PC-9 (cell line): ENCODE results near the gene CWC27. TPM values are rescaled to one million over a fixed set of nuclear protein-coding genes. Genes with fewer than 3 reads are reported as not detected.
A peak's percentile ranks its signal among the peaks of the same experiment; 100 is the strongest.

Source experiments
- BruUV-seq: library from RNA; stranded (reverse); fragments of 400-500 nt; replicated peaks from 2 replicates; lab custom pipeline; 2021; lab: Mats Ljungman, UMichigan
- CTCF ChIA-PET: fragments of 300-600 bp; sonication (Branson Sonifier 250); formaldehyde crosslinking; loops from one replicate; lab custom pipeline; 2022; ENCODE audit warnings: antibody characterized with exemption; lab: Charles Lee
- POLR2A ChIA-PET: fragments of 300-600 bp; sonication (Branson Sonifier 250); formaldehyde crosslinking; loops from one replicate; lab custom pipeline; 2022; ENCODE audit warnings: antibody characterized with exemption; ENCODE audit not compliant: unreplicated experiment; lab: Charles Lee
- DNase-seq, 2 experiments: peaks; one replicate each; pipeline versions ENCODE4 v3.0.0 to v3.0.0-alpha.2; 2015 to 2022; ENCODE audit warnings: mixed read lengths in 1 of 2
- H2AFZ ChIP-seq: fragments of 200-600 bp; sonication (generic); 2 replicates; pipeline ENCODE4 v1.8.1; 2017; ENCODE audit warnings: antibody characterized with exemption
- H3F3A ChIP-seq: fragments of 200-600 bp; sonication (generic); 2 replicates; pipeline ENCODE4 v1.8.1; 2017; ENCODE audit warnings: antibody characterized with exemption, mild to moderate bottlenecking, low read depth; ENCODE audit not compliant: insufficient read depth
- H3K27ac ChIP-seq: fragments of 200-600 bp; sonication (generic); 2 replicates; pipeline ENCODE4 v1.6.1; 2016; ENCODE audit warnings: mixed run types
- H3K27me3 ChIP-seq: fragments of 200-600 bp; sonication (generic); 2 replicates; pipeline ENCODE4 v1.6.1; 2016; ENCODE audit warnings: low read depth, mixed run types; ENCODE audit not compliant: insufficient read depth
- H3K36me3 ChIP-seq: fragments of 200-600 bp; sonication (generic); 2 replicates; pipeline ENCODE4 v1.6.1; 2016; ENCODE audit warnings: low read depth, mixed run types
- H3K4me1 ChIP-seq: fragments of 200-600 bp; sonication (generic); replicated peaks from 2 replicates; pipeline ENCODE4 v1.6.1; 2016; ENCODE audit warnings: mixed run types; ENCODE audit not compliant: insufficient read depth
- H3K4me2 ChIP-seq: fragments of 200-600 bp; sonication (generic); 2 replicates; pipeline ENCODE4 v1.6.1; 2017; ENCODE audit warnings: mixed run types
- H3K4me3 ChIP-seq: fragments of 200-600 bp; sonication (generic); 2 replicates; pipeline ENCODE4 v1.6.1; 2016; ENCODE audit warnings: mixed run types
- H3K79me2 ChIP-seq: fragments of 200-600 bp; sonication (generic); 2 replicates; pipeline ENCODE4 v1.6.1; 2017; ENCODE audit warnings: low read depth, mixed run types
- H3K9me2 ChIP-seq: fragments of 200-600 bp; sonication (generic); 2 replicates; pipeline ENCODE4 v1.8.1; 2017; ENCODE audit warnings: mild to moderate bottlenecking; ENCODE audit not compliant: insufficient read depth
- H3K9me3 ChIP-seq: fragments of 200-600 bp; sonication (generic); 2 replicates; pipeline ENCODE4 v1.8.1; 2016; ENCODE audit warnings: low read depth; ENCODE audit not compliant: insufficient read depth
- H4K20me1 ChIP-seq: fragments of 200-600 bp; sonication (generic); 2 replicates; pipeline ENCODE4 v1.8.1; 2017; ENCODE audit not compliant: insufficient read depth
- CTCF ChIP-seq: fragments of 200-600 bp; sonication (generic); conservative IDR thresholded peaks from 2 replicates; pipeline ENCODE4 v1.6.1; 2017; ENCODE audit warnings: mixed run types, antibody characterized with exemption, mild to moderate bottlenecking, moderate library complexity
- EZH2 ChIP-seq: fragments of 200-600 bp; sonication (generic); IDR thresholded peaks from 2 replicates; pipeline ENCODE4 v1.8.0; 2017; ENCODE audit warnings: antibody characterized with exemption, low read depth
- intact Hi-C: fragments of 100-400 bp; cut with micrococcal nuclease; formaldehyde crosslinking; loops from one replicate; pipeline ENCODE4 v1.10.0; 2022; ENCODE audit not compliant: unreplicated experiment
- total RNA-seq: library from RNA; stranded (reverse); gene quantifications from 2 replicates; pipeline ENCODE4 v1.2.3, GENCODE V29; 2021

The CWC27 gene
- total RNA-seq, 1 experiment from 2014 or later = 24.1 TPM

- Histone ChIP-seq H3K4me3 (no peak overlapping the region), H3K27ac (no peak overlapping the region), H3K4me2 (no peak overlapping the region), H3K27me3 (no peaks in the 10 kb centered on the region), H3K4me1 (no peaks in the 10 kb centered on the region), H3K79me2 (no peaks in the 10 kb centered on the region), H3K9me3 (no peaks in the 10 kb centered on the region), H2AFZ (no peak overlapping the region), H3K9me2 (no peaks in the 10 kb centered on the region), H4K20me1 (peaks cover 5% of the 10 kb centered on the region; the same call in 1 of the 2 replicates), H3F3A (no peaks in the 10 kb centered on the region), H3K36me3 (0 out of 2 replicates have a peak, but pooled peaks cover 4% of the 10 kb centered on the region)
- no TSS peak for BruUV-seq
- TF ChIP-seq CTCF = no peak
- TF ChIP-seq EZH2 = no peak
- CTCF ChIA-PET = no interaction called here
- POLR2A ChIA-PET = no interaction called here
- DNase-seq = no peak
- intact Hi-C loops = no loop called here
Observed at GRCh38 chr5:64806537-64806936, 37.8 kb downstream of the CWC27 start.

- BruUV-seq = no TSS peak
- DNase-seq = no peak
- no peaks in the 10 kb centered on the region for H3K27me3 ChIP-seq
- no peaks in the 10 kb centered on the region for H3F3A ChIP-seq
- intact Hi-C loops = no loop called here
- no peaks in the 10 kb centered on the region for H3K9me3 ChIP-seq
- H3K79me2 ChIP-seq = no peaks in the 10 kb centered on the region
- POLR2A ChIA-PET = interaction anchor here (0.5 kb wide), 1 partner anchor 18 kb away, joined by 3 read pairs; no protein-coding TSS in a partner anchor
- no peak overlapping the region for H3K4me2 ChIP-seq
- TF ChIP-seq CTCF (no peak), EZH2 (no peak)
- CTCF ChIA-PET = no interaction called here
- H3K27ac ChIP-seq = no peak overlapping the region
- H3K4me1 ChIP-seq = no peaks in the 10 kb centered on the region
- H2AFZ ChIP-seq = no peak overlapping the region
- H3K36me3 ChIP-seq = 0 out of 2 replicates have a peak, but pooled peaks cover under 1% of the 10 kb centered on the region
- peaks cover 5% of the 10 kb centered on the region; the same call in 1 of the 2 replicates for H4K20me1 ChIP-seq
- no peak overlapping the region for H3K4me3 ChIP-seq
- H3K9me2 ChIP-seq = no peaks in the 10 kb centered on the region
Observed at GRCh38 chr5:64807520-64807919, 38.8 kb downstream of the CWC27 start.

GRCh38 chr5:64811050-64811640 lies 42.4 kb downstream of the CWC27 start:
- Histone ChIP-seq H3K4me3 (no peak overlapping the region), H3K4me1 (no peaks in the 10 kb centered on the region), H3F3A (no peaks in the 10 kb centered on the region), H2AFZ (no peak overlapping the region), H4K20me1 (peaks cover 5% of the 10 kb centered on the region; the same call in 1 of the 2 replicates), H3K79me2 (no peaks in the 10 kb centered on the region), H3K9me2 (no peaks in the 10 kb centered on the region), H3K27me3 (no peaks in the 10 kb centered on the region), H3K4me2 (no peak overlapping the region), H3K9me3 (no peaks in the 10 kb centered on the region), H3K36me3 (no peaks in the 10 kb centered on the region), H3K27ac (no peak overlapping the region)
- no TSS peak for BruUV-seq
- intact Hi-C loops = loop anchor here (1.0 to 5.0 kb wide), 3 partner anchors 131 to 672 kb away; no protein-coding TSS in a partner anchor
- TF ChIP-seq EZH2 (no peak), CTCF (peak; percentile 82)
- POLR2A ChIA-PET = no interaction called here
- no peak for DNase-seq
- CTCF ChIA-PET = interaction anchor here (0.5 to 1.5 kb wide), 7 partner anchors 128 to 674 kb away, joined by 3 to 21 read pairs (median 4); partner anchors contain the start of gene ADAMTS6
